Mammary epithelial cell (primary cell): Measurements from ENCODE around the gene PITPNM1.

Experiments used
- CTCF ChIP-seq, 2 donors: IDR thresholded peaks in 1 of 2; conservative IDR thresholded peaks in 1 of 2; 2 replicates each; pipeline ENCODE4 v1.5.1; 2011 to 2012; ENCODE audit warnings: inconsistent platforms in 2 of 2, low read length in 2 of 2, mild to moderate bottlenecking in 2 of 2, control low read depth in 1 of 2, low read depth in 1 of 2; ENCODE audit not compliant: insufficient read depth in 1 of 2; ENCODE audit errors: extremely low read depth in 1 of 2
- EZH2 ChIP-seq: IDR thresholded peaks from 2 replicates; pipeline ENCODE4 v1.6.1; 2012; ENCODE audit warnings: low read length, inconsistent platforms, borderline replicate concordance

- TF ChIP-seq CTCF (conservative IDR thresholded peaks at IDR 0.05 in 1 of 2, IDR thresholded peaks at IDR 0.05 in 1 of 2; ENCODE audit: extremely low read depth in 1 of 2, insufficient read depth in 1 of 2, low read depth in 1 of 2, low read length in 2 of 2) (no peak), EZH2 (no peak)
These were observed 11.4 kb downstream of the PITPNM1 start for GRCh38 chr11:67493548-67494370.
